ENCODE measurements around the gene MAGEA3.
"Not testable (repeated sequence)": the region's sequence is repeated elsewhere in the genome, so short reads cannot be mapped to it uniquely, and the experiment has no call there.

MAGEA3 gene

GRCh38 chrX:152725409-152725808 is 26.8 kb downstream of the MAGEA3 start:
- Mint-ChIP-seq H3K27me3 (peaks cover 3% of the 10 kb centered on the region), H3K9me3 (no peaks in the 10 kb centered on the region), H3K4me3 (no peak overlapping the region), H3K4me1 (ENCODE audit: low read depth) (no peaks in the 10 kb centered on the region), H3K27ac (no peak overlapping the region), H3K36me3 (ENCODE audit: low read depth) (no peaks in the 10 kb centered on the region)

DNA sequence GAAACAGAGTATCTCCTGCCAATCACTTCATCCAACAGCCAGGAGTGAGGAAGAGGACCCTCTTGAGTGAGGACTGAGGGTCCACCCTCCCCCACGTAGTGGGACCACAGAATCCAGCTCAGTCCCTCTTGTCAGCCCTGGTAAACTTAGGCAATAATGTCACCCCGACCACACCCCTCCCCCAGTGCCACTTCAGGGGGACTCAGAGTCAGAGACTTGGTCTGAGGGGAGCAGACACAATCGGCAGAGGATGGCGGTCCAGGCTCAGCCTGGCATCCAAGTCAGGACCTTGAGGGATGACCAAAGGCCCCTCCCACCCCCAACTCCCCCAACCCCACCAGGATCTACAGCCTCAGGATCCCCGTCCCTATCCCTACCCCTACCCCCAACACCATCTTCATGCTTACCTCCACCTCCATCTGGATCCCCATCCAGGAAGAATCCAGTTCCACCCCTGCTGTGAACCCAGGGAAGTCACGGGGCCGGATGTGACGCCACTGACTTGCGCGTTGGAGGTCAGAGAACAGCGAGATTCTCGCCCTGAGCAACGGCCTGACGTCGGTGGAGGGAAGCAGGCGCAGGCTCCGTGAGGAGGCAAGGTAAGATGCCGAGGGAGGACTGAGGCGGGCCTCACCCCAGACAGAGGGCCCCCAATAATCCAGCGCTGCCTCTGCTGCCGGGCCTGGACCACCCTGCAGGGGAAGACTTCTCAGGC is 34.8 kb downstream of the MAGEA3 start, which contains the start of the genes CSAG1 and MAGEA12:
CSAG1 (minus strand) TSS at position 461 of the 715 bp plus-strand sequence. CDS start 1,261 bp downstream, outside the sequence.
MAGEA12 (plus strand) TSS at position 497 of the 715 bp plus-strand sequence. CDS start 2,405 bp downstream, outside the sequence.
- Mint-ChIP-seq H3K36me3 (ENCODE audit: low read depth) (no peaks in the 10 kb centered on the region), H3K9me3 (no peaks in the 10 kb centered on the region), H3K4me1 (ENCODE audit: low read depth) (no peaks in the 10 kb centered on the region), H3K27ac (no peak within 1 kb of the TSS), H3K27me3 (peaks cover 3% of the 10 kb centered on the region), H3K4me3 (no peak within 1 kb of the TSS)

- not testable (repeated sequence) for H3K4me1 Mint-ChIP-seq (ENCODE audit: low read depth); H3K4me3 Mint-ChIP-seq; H3K27ac Mint-ChIP-seq; H3K36me3 Mint-ChIP-seq (ENCODE audit: low read depth); H3K27me3 Mint-ChIP-seq; H3K9me3 Mint-ChIP-seq
Observed at GRCh38 chrX:152734143-152734858, 35.7 kb downstream of the MAGEA3 start.

- Mint-ChIP-seq H3K27me3 (no peaks in the 10 kb centered on the region), H3K4me3 (no peak overlapping the region), H3K36me3 (ENCODE audit: low read depth) (no peaks in the 10 kb centered on the region), H3K27ac (no peak overlapping the region), H3K4me1 (ENCODE audit: low read depth) (no peaks in the 10 kb centered on the region), H3K9me3 (no peaks in the 10 kb centered on the region)
Observed at GRCh38 chrX:152735101-152735500, 36.5 kb downstream of the MAGEA3 start.

GRCh38 chrX:152735860-152736511 is 37.4 kb downstream of the MAGEA3 start:
- Mint-ChIP-seq H3K27ac (no peak overlapping the region), H3K4me3 (no peak overlapping the region), H3K4me1 (ENCODE audit: low read depth) (no peaks in the 10 kb centered on the region), H3K36me3 (ENCODE audit: low read depth) (no peaks in the 10 kb centered on the region), H3K9me3 (no peaks in the 10 kb centered on the region), H3K27me3 (no peaks in the 10 kb centered on the region)

DNA sequence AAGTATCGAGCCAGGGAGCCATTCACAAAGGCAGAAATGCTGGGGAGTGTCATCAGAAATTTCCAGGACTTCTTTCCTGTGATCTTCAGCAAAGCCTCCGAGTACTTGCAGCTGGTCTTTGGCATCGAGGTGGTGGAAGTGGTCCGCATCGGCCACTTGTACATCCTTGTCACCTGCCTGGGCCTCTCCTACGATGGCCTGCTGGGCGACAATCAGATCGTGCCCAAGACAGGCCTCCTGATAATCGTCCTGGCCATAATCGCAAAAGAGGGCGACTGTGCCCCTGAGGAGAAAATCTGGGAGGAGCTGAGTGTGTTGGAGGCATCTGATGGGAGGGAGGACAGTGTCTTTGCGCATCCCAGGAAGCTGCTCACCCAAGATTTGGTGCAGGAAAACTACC is 37.9 kb downstream of the MAGEA3 start:
- not testable (repeated sequence) for H3K27me3 Mint-ChIP-seq; H3K4me1 Mint-ChIP-seq (ENCODE audit: low read depth); H3K4me3 Mint-ChIP-seq; H3K27ac Mint-ChIP-seq; H3K9me3 Mint-ChIP-seq; H3K36me3 Mint-ChIP-seq (ENCODE audit: low read depth)

- Mint-ChIP-seq H3K27me3 (no peaks in the 10 kb centered on the region), H3K36me3 (ENCODE audit: low read depth) (no peaks in the 10 kb centered on the region), H3K27ac (no peak overlapping the region), H3K9me3 (no peaks in the 10 kb centered on the region), H3K4me1 (ENCODE audit: low read depth) (no peaks in the 10 kb centered on the region), H3K4me3 (no peak overlapping the region)
Observed at GRCh38 chrX:152738560-152738959, 40.0 kb downstream of the MAGEA3 start.

Measured in stimulated activated naive CD8-positive, alpha-beta T cell treated with anti-CD3 and anti-CD28 coated beads, Interleukin-15, Interleukin-2, amounts not matched to agents 100 ng/mL and 50 ng/mL, for 24 hours (primary cell).